ENCODE results near the gene PRLR.

GRCh38 chr5:35023391-35024178, 206.7 kb downstream of the PRLR start:
- TF ChIP-seq CTCF (IDR thresholded peaks at IDR 0.05) (no peak), POLR2A (IDR thresholded peaks at IDR 0.05) (no peak)

Measured in body of pancreas (tissue), 4 donors.